Measurements from ENCODE around the gene SLC7A6OS.

The SLC7A6OS gene

GRCh38 chr16:68351991-68352431 is 41.3 kb upstream of the SLC7A6OS start:
- peaks cover 51% of the 10 kb centered on the region for H3K36me3 ChIP-seq
- no peak overlapping the region for H3K27ac ChIP-seq
- H3K9me3 ChIP-seq (ENCODE audit: severe bottlenecking), result no peaks in the 10 kb centered on the region
- no peak overlapping the region for H3K4me3 ChIP-seq (ENCODE audit: low read depth, low read length)
- no peak for TF ChIP-seq CTCF (IDR thresholded peaks at IDR 0.05; ENCODE audit: low read depth, low read length)
- H3K27me3 ChIP-seq (ENCODE audit: insufficient read depth, low read depth, severe bottlenecking), result no peaks in the 10 kb centered on the region
- DNase-seq, result no peak

GRCh38 chr16:68351463-68351862 is 40.7 kb upstream of the SLC7A6OS start:
- peaks cover 56% of the 10 kb centered on the region for H3K36me3 ChIP-seq
- no peak overlapping the region for H3K27ac ChIP-seq
- TF ChIP-seq CTCF (IDR thresholded peaks at IDR 0.05; ENCODE audit: low read depth, low read length), result no peak
- H3K4me3 ChIP-seq (ENCODE audit: low read depth, low read length), result no peak overlapping the region
- no peaks in the 10 kb centered on the region for H3K27me3 ChIP-seq (ENCODE audit: insufficient read depth, low read depth, severe bottlenecking)
- no peaks in the 10 kb centered on the region for H3K9me3 ChIP-seq (ENCODE audit: severe bottlenecking)
- no peak for DNase-seq

GRCh38 chr16:68350813-68351350 is 40.1 kb upstream of the SLC7A6OS start:
- Histone ChIP-seq H3K27me3 (ENCODE audit: insufficient read depth, low read depth, severe bottlenecking) (no peaks in the 10 kb centered on the region), H3K9me3 (ENCODE audit: severe bottlenecking) (no peaks in the 10 kb centered on the region), H3K27ac (no peak overlapping the region), H3K4me3 (ENCODE audit: low read depth, low read length) (no peak overlapping the region), H3K36me3 (peaks cover 56% of the 10 kb centered on the region)
- TF ChIP-seq CTCF (IDR thresholded peaks at IDR 0.05; ENCODE audit: low read depth, low read length), result no peak
- DNase-seq, result no peak

GRCh38 chr16:68349838-68350410 is 39.2 kb upstream of the SLC7A6OS start:
- H3K4me3 ChIP-seq (ENCODE audit: low read depth, low read length), result no peak overlapping the region
- H3K27me3 ChIP-seq (ENCODE audit: insufficient read depth, low read depth, severe bottlenecking), result no peaks in the 10 kb centered on the region
- no peaks in the 10 kb centered on the region for H3K9me3 ChIP-seq (ENCODE audit: severe bottlenecking)
- TF ChIP-seq CTCF (IDR thresholded peaks at IDR 0.05; ENCODE audit: low read depth, low read length), result no peak
- peaks cover 58% of the 10 kb centered on the region for H3K36me3 ChIP-seq
- H3K27ac ChIP-seq, result no peak overlapping the region
- DNase-seq, result no peak

GRCh38 chr16:68348639-68349445 is 38.1 kb upstream of the SLC7A6OS start:
- Histone ChIP-seq H3K4me3 (ENCODE audit: low read depth, low read length) (no peak overlapping the region), H3K27me3 (ENCODE audit: insufficient read depth, low read depth, severe bottlenecking) (no peaks in the 10 kb centered on the region), H3K36me3 (peaks cover 56% of the 10 kb centered on the region), H3K27ac (no peak overlapping the region), H3K9me3 (ENCODE audit: severe bottlenecking) (no peaks in the 10 kb centered on the region)
- DNase-seq, result no peak
- no peak for TF ChIP-seq CTCF (IDR thresholded peaks at IDR 0.05; ENCODE audit: low read depth, low read length)
